ENCODE measurements around the gene SERPINB4. TPM values are rescaled to one million over a fixed set of nuclear protein-coding genes. Genes with fewer than 3 reads are reported as not detected.

Gene SERPINB4
- total and polyA plus RNA-seq, 2 experiments from 2014 or later, result 1.2 to 1.5 TPM

- TF ChIP-seq ZNF462 (CRISPR knock-in tag; IDR thresholded peaks at IDR 0.05) (no peak), CTCF (conservative IDR thresholded peaks at IDR 0.05; ENCODE audit: low read depth in 2 of 2) (no peak)
These were observed 37.6 kb upstream of the SERPINB4 start (continued) for GRCh38 chr18:63681449-63682340.

- TF ChIP-seq EZH2 (IDR thresholded peaks at IDR 0.05; ENCODE audit: low read depth, unreplicated experiment) (no peak), CTCF (conservative IDR thresholded peaks at IDR 0.05; ENCODE audit: low read depth in 2 of 2) (0 out of 4 replicates have a peak, but pooled peaks of 1 of the 2 experiments have one; percentile 9)
- H3K4me3 Mint-ChIP-seq, result no peak overlapping the region
These were observed 36.0 kb upstream of the SERPINB4 start for GRCh38 chr18:63679820-63680606.

More at GRCh38 chr18:63679820-63680606, 36.0 kb upstream of the SERPINB4 start:
- no peaks in the 10 kb centered on the region for H4K20me1 ChIP-seq (replicated peaks; ENCODE audit: insufficient read depth)
- H3K27ac ChIP-seq (ENCODE audit: low read depth), result no peak overlapping the region
- H3K4me2 ChIP-seq, result no peak overlapping the region
- no peak overlapping the region for H3K4me3 ChIP-seq
- Mint-ChIP-seq H3K4me1 (peaks cover 18% of the 10 kb centered on the region), H3K9me3 (no peaks in the 10 kb centered on the region), H3K27me3 (ENCODE audit: insufficient read depth, low read depth, poor library complexity) (no peaks in the 10 kb centered on the region), H3K27ac (no peak overlapping the region), H3K36me3 (ENCODE audit: low read depth) (no peaks in the 10 kb centered on the region)
- DNase-seq (ENCODE audit: low spot score) (no peak), ATAC-seq (no peak)
- H3K27me3 ChIP-seq (ENCODE audit: insufficient read depth), result no peaks in the 10 kb centered on the region
- no peak overlapping the region for H2AFZ ChIP-seq
- H3K36me3 ChIP-seq (ENCODE audit: insufficient read depth), result no peaks in the 10 kb centered on the region
- no peaks in the 10 kb centered on the region for H3K79me2 ChIP-seq (replicated peaks; ENCODE audit: insufficient read depth)
- no peaks in the 10 kb centered on the region for H3F3A ChIP-seq (replicated peaks; ENCODE audit: low read depth)
- H3K4me1 ChIP-seq (ENCODE audit: insufficient read depth), result peaks cover 7% of the 10 kb centered on the region
- peaks cover 8% of the 10 kb centered on the region; the same call in 1 of the 2 replicates for H3K9me2 ChIP-seq (ENCODE audit: insufficient read depth)

Measured in GM23338 (cell line).